NCI-H82 treated with DMSO at 0.1 percent for 48 hours (cell line): ENCODE results near the gene MGAT4A.

ENCODE experiments used
- DNase-seq: peaks from one replicate; lab custom pipeline; 2025; ENCODE audit not compliant: unreplicated experiment; lab: John Stamatoyannopoulos, UW

The MGAT4A gene

DNA sequence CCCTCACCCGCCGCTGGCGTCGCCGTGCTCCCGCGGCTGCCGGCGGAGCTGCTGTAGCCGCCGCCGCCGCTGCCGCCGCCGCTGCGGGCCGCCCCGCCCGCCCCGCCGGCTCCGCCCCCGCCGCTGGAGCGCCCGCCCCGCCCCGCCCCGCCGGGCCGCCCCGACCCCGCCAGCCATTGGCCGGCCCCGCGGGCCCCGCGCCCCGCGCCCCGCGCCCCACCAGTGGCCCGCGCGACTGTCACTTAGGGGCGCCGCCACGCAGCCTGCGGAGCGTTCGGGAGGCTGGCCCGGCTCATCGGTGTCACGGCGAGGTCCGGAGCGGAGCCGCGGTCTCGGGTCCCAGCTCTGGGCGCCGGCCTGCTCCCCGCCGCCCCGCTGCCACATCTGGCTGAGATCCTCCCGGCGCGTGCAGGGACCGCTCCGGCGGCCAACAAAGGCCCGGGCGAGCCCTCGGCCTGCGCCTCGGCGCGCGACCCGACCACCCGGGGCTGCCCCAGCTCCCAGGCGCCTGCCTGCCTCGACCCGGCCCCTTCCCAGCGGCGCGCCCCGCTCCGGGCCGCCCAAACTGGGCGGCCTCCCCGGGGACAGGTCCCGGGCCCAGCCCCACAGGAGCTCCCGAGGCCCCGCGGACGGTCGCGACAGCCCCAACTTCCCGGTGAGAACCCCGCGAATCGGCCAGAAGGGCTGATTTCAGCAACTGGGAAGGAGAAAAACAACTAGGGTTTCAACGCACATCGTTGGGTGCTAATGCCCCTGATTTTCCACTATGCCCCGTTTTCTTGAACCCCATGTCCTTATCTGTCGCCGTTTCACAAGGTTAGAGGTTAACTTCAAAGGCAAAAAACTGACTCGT, at the start of gene MGAT4A:
TSS of gene MGAT4A (minus strand) at position 92 of the 853 bp plus-strand sequence. CDS start 4,800 bp downstream, outside the sequence.
- no peak for DNase-seq

DNA sequence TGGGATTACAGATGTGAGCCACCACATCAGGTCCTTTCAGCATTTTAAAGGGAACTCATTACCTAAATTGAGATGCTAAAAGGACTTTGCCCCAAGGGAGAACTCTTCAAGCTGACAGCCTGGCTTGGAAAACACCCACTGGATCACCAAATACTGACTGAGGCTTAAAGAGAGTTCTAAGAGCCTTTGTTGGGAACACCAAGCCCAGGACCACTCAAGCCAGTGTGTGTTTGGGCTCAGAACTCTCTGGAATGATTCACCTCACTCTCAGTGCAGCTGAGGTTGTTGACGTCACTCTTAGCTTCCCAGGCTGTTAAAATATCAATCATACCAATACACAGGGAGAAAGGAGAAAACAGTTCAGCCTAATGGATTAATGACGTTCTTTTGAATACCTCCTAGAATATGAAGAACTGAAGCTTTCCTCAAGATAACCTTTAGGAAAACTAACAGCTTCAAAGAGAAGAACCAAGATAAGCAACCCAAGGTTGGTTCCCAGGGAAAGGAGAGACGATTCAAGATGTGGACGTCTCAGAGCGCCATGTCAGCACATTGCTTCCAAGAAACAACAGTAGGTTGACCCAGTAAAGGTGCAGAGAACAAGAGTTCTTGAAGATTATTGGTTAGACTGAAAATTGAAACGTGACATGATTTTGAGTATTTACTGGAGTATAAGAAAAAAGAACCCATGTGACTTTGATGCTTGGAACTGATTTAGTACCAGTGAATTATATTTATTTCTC, 48.0 kb upstream of the MGAT4A start:
- no peak for DNase-seq

DNA sequence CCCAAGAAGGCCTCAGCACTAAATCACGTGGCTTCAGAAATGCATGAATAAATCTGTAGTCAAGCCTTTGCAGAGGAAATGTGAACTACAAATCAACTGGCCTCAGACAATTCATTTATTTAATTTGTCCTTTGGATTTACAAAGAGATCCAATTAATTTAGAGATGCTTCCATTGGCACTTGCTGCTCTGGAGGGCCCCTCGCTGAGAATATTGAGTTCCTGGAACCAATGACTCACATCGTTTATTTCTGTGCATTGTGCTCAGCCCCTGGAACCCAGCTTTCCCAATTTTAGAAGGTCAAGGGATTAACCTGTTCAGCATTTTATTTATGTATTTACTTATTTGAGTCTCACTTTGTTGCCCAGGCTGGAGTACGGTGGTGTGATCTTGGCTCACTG, 47.2 kb upstream of the MGAT4A start:
- DNase-seq: no peak

DNA sequence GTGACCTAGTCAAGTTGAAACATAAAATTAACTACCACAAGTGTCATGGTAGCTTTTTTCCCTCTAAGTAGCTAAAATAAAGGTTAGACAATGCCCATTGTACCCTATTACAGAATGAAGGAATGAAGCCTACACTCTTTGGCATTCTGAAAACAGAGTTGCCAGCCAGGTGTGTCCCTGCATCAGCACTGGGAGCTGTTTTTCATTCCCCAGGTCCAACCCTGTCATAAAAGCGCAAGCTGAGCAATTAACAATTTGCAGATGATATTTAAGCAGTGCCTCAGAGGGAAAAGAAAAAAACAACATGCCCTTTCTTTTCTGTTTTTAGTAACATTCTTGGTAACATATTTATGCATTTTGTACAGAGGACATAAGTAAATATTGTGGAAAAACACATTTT, 46.8 kb upstream of the MGAT4A start:
- no peak for DNase-seq

DNA sequence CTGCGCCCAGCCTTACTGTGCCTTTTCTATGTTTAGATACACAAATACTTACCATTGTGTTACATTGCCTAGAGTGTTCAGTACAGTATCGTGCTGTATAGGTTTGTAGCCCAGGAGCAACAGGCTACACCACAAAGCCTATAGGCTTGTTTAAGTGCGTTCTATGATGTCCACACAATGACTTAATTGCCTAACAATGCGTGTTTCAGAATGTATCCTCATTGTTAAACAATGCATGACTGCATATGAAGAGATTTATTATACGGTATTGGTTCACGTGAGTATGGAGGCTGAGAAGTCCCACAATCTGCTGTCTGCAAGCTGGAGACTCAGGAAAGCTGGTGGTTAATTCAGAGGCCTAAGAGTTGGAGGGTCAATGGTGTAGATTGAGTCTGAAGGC, 46.1 kb upstream of the MGAT4A start:
- no peak for DNase-seq

DNA sequence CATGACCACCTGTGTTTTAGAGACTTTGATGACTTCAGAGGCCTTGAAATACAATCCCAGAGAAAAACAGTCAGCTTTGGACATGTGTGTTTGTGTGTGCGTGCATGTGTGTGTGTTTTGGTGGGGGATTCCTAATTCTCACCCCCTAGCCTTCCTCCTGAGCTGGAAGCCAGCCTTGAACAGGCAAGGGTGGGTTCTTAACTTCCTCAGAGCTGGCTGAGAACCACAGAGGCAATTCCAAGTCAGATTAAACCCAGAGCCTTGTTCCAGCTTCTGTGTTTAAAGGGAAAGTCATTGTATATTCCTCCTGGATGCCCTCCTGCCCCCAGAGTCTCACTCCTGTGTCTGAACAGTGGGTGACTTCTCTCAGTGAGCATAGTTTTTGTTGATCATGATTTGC, 45.2 kb upstream of the MGAT4A start:
- DNase-seq: no peak

- DNase-seq: no peak
Observed at GRCh38 chr2:98775146-98775986, 44.4 kb upstream of the MGAT4A start.

DNA sequence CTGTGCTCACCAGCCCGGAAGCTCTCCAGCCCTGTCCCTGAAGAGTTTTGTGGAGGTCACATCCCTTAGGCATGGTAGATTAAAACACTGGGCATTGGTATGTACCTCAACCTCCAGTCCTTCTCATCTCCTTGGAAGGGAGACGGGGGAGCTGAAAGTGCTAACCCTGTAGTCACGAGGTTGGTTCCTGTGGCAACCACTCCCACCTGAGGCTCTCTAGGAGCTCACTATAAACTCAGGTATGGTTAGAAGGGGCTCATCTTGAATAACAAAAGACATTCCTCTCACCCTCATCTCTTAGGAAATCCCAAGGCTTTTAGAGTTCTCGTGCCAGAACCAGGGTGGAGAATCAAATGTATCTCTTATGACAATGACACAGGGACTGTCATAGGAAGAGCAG, 43.0 kb upstream of the MGAT4A start:
- no peak for DNase-seq

GRCh38 chr2:98773169-98773568, 42.2 kb upstream of the MGAT4A start:
- DNase-seq: no peak

DNA sequence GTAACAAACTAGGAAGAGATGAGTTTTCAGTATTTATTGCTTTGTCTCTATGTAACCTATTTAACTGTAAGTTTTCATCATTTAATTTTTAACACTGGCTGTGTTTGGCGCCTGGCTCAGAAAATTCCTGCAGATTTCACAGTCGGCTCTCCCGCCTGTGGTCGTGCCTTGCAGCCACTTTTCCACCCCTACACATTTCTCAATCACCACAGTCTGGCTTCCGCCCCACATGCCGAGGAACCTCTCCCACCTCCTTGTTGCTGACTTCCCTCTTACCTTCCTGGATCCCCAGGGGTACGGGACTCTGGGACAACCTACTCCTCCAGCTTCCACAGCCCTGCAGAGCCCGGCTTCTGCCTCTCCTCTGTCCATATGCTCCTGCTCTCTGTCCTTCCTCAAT, 41.6 kb upstream of the MGAT4A start:
- DNase-seq: no peak

- no peak for DNase-seq
Observed at GRCh38 chr2:98771721-98772524, 41.0 kb upstream of the MGAT4A start.

DNA sequence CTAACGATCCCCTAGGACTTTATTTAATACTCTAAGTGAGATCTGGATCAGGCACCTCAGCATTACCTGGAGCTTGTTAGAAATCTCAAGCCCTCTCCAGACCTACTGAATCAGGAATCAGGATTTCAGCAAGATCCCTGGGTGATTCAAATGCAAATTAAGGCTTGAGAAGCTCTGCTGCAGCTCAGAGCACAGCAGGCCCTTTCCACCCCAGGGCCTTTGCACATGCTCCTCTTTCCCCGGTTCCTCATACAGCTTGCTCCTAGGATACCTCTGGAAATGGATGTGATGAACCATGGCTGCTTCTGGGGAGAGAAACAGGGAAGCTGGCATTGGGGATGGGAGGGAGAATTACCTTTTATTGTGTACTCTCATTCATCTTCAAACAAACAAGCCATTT, 40.3 kb upstream of the MGAT4A start:
- no peak for DNase-seq

DNA sequence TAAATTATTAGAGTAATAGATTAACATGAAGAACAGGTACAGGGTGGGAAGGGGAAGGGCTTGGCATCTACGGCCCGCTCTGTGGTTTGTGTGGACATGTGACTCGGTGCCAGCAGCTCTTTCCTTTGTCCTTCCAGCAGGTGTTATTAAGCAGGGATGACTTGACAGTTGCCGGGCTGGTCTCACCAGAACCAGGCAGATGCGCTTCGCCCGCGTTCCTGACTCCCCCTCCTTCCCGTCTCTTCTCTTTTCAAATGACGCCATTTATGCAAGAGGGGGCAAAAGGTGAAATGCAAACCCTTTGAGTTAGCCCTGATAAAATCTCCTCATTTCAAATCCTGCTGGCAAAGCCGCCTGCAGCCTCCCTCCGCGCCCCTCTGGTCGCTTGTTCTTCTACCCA, 38.9 kb upstream of the MGAT4A start:
- no peak for DNase-seq

- DNase-seq: no peak
Observed at GRCh38 chr2:98769114-98769476, 38.2 kb upstream of the MGAT4A start.

DNA sequence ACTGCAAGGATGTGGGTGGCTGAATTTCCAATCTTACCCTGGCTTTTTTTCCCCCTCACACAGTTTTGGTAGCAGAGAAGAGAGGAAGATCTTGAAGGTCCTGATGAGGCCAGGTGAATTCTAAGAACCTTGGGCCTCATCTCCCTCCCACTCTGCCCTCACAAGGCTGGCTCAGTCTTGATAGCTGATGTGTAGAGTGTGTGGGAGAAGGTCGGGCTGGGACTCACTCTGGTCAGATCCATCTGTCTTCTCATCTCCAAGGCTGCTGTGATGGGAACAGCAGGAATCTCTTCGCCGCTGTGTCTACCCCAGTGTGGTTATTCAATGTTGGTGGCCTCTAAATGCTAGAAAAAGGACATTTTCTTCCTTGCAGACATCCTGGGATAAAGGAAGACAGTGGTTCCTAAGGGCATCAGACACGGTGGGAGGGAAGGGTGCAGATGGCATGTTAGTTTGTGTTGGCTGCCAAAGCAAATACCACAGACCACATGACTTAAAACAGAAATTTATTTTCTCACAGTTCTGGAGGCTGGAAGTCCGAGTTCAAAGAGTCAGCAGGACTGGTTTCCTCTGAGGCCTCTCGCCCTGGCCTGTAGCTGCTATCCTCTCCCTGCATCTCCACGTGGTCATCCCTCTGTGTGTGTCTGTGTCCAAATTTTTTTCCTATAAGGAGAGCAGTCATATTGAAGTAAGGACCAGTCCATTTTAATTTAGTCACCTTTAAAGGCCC, 37.6 kb upstream of the MGAT4A start:
- no peak for DNase-seq

DNA sequence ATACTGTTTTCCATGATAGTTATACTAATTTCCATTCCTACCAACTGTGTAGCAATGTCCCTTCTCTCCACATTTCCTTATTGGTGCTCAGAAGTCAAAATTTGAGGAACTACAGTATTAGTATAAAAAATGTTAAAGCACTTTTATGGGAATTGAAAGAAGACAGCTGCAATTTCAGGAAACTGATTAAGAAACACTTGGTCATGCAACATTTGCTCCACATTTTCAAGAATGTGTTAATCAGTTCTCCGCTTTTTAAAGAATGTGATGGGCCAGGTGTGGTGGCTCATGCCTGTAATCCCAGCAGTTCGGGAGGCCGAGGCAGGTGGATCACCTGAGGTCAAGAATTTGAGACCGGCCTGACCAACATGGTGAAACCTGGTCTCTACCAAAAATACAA, 33.6 kb upstream of the MGAT4A start:
- no peak for DNase-seq

GRCh38 chr2:98763209-98763951, 32.4 kb upstream of the MGAT4A start:
- DNase-seq: no peak

GRCh38 chr2:98761909-98762308, 31.0 kb upstream of the MGAT4A start:
- DNase-seq: no peak

DNA sequence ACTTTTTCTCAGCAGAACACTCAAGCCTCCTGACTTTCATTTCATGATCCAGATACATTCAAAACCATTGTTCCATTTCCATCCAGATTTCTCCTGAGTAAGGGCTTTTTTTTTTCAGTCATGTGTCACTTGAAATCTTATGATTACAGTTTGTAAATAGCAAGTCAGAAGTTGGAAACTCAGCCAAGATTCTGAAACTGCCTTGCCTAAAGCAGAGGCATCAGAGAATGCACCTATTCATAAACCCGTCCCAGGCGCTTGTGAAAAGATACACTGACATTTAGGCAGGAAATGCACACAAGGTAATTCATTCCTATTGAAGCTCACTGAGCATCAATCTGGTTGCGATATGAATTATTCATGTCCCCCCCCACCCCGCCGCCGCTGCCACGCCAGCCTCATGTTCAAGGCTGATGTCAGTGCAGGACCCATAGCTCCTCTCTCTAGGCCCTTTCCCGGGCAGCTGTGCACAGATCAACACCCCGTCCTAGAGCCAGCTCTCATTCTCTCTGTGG, 30.4 kb upstream of the MGAT4A start:
- no peak for DNase-seq
